ENCODE measurements around the gene ARHGEF7. TPM values are rescaled to one million over a fixed set of nuclear protein-coding genes. Genes with fewer than 3 reads are reported as not detected.

Gene ARHGEF7
- total RNA-seq, 1 donor from 2014 or later = 73.7 TPM

- Mint-ChIP-seq H3K4me1 (ENCODE audit: low read depth, unreplicated experiment) (peaks cover 9% of the 10 kb centered on the region), H3K9me3 (ENCODE audit: unreplicated experiment) (no peaks in the 10 kb centered on the region), H3K4me3 (ENCODE audit: unreplicated experiment) (no peak overlapping the region), H3K27me3 (ENCODE audit: low read depth, unreplicated experiment) (no peaks in the 10 kb centered on the region), H3K36me3 (ENCODE audit: low read depth, unreplicated experiment) (peaks cover 8% of the 10 kb centered on the region), H3K27ac (ENCODE audit: unreplicated experiment) (no peak overlapping the region)
- Histone ChIP-seq H3K9me3 (ENCODE audit: insufficient read depth, low read depth, low read length) (no peaks in the 10 kb centered on the region), H3K9ac (ENCODE audit: low read length) (no peak overlapping the region), H3K79me2 (ENCODE audit: insufficient read depth, low read length) (peaks cover 22% of the 10 kb centered on the region), H2AFZ (ENCODE audit: low read depth, low read length) (no peak overlapping the region), H3K4me1 (ENCODE audit: insufficient read depth, low read length) (peaks cover 9% of the 10 kb centered on the region), H3K4me2 (ENCODE audit: low read length) (no peak overlapping the region), H3K4me3 (ENCODE audit: insufficient read depth, low read depth, low read length) (no peak overlapping the region), H3K27ac (ENCODE audit: low read depth, low read length) (no peak overlapping the region), H3K36me3 (ENCODE audit: insufficient read depth, low read length) (peaks cover 32% of the 10 kb centered on the region), H3K27me3 (ENCODE audit: insufficient read depth, low read length) (no peaks in the 10 kb centered on the region), H4K20me1 (ENCODE audit: insufficient read depth, low read length) (peaks cover 4% of the 10 kb centered on the region)
- no peak for DNase-seq (ENCODE audit: low read depth)
- FAIRE-seq = no peak
- no peak for TF ChIP-seq CTCF (IDR thresholded peaks at IDR 0.05; ENCODE audit: insufficient read depth, low read depth, low read length)
- no peak for TF ChIP-seq EZH2 (IDR thresholded peaks at IDR 0.05; ENCODE audit: insufficient read depth, low read length)
Observed at GRCh38 chr13:111275995-111276618, 161.0 kb downstream of the ARHGEF7 start.

- Histone ChIP-seq H3K4me3 (ENCODE audit: insufficient read depth, low read depth, low read length) (no peak overlapping the region), H3K9me3 (ENCODE audit: insufficient read depth, low read depth, low read length) (no peaks in the 10 kb centered on the region), H2AFZ (ENCODE audit: low read depth, low read length) (no peak overlapping the region), H3K79me2 (ENCODE audit: insufficient read depth, low read length) (peaks cover 21% of the 10 kb centered on the region), H3K9ac (ENCODE audit: low read length) (no peak overlapping the region), H3K27me3 (ENCODE audit: insufficient read depth, low read length) (no peaks in the 10 kb centered on the region), H3K4me1 (ENCODE audit: insufficient read depth, low read length) (peaks cover 25% of the 10 kb centered on the region), H3K27ac (ENCODE audit: low read depth, low read length) (no peak overlapping the region), H3K36me3 (ENCODE audit: insufficient read depth, low read length) (peaks cover 27% of the 10 kb centered on the region), H3K4me2 (ENCODE audit: low read length) (no peak overlapping the region), H4K20me1 (ENCODE audit: insufficient read depth, low read length) (no peaks in the 10 kb centered on the region)
- Mint-ChIP-seq H3K36me3 (ENCODE audit: low read depth, unreplicated experiment) (peaks cover 12% of the 10 kb centered on the region), H3K4me1 (ENCODE audit: low read depth, unreplicated experiment) (peaks cover 25% of the 10 kb centered on the region), H3K4me3 (ENCODE audit: unreplicated experiment) (no peak overlapping the region), H3K27me3 (ENCODE audit: low read depth, unreplicated experiment) (no peaks in the 10 kb centered on the region), H3K9me3 (ENCODE audit: unreplicated experiment) (no peaks in the 10 kb centered on the region), H3K27ac (ENCODE audit: unreplicated experiment) (no peak overlapping the region)
- DNase-seq (ENCODE audit: low read depth) (no peak), FAIRE-seq (no peak)
- TF ChIP-seq CTCF (IDR thresholded peaks at IDR 0.05; ENCODE audit: insufficient read depth, low read depth, low read length) (no peak), EZH2 (IDR thresholded peaks at IDR 0.05; ENCODE audit: insufficient read depth, low read length) (no peak)
Observed at GRCh38 chr13:111278258-111278657, 163.1 kb downstream of the ARHGEF7 start.
